Omental fat pad (tissue), 4 donors: Measurements from ENCODE around the gene UTP11. TPM values are rescaled to one million over a fixed set of nuclear protein-coding genes. Genes with fewer than 3 reads are reported as not detected.
A peak's percentile ranks its signal among the peaks of the same experiment; 100 is the strongest.
"Not testable (repeated sequence)": the region's sequence is repeated elsewhere in the genome, so short reads cannot be mapped to it uniquely, and the experiment has no call there.

ENCODE experiments used
- ATAC-seq: fragments of 150-250 bp; one replicate; pipeline ENCODE4 v1.9.1; 2016; ENCODE audit warnings: mild to moderate bottlenecking, moderate library complexity; ENCODE audit not compliant: low FRiP score
- DNase-seq: peaks from one replicate; pipeline ENCODE4 v3.0.0-alpha.2; 2019; ENCODE audit warnings: low spot score
- total RNA-seq, 4 donors: library from RNA; depleted of rRNA; stranded (reverse); fragments of >200 nt; gene quantifications; one replicate each; pipeline ENCODE4 v1.1.0, GENCODE V29; 2016
- TF ChIP-seq, protein P1 (sequence below), 3 donors: fragments of 450-650 bp; IDR thresholded peaks; one replicate each; pipeline ENCODE4 v1.5.1; 2016 to 2017; ENCODE audit warnings: antibody characterized with exemption in 3 of 3, mild to moderate bottlenecking in 3 of 3, moderate library complexity in 2 of 3

UTP11 gene
- total RNA-seq, 4 donors from 2014 or later = 25.1 to 55.2 (median 30.4) TPM

DNA sequence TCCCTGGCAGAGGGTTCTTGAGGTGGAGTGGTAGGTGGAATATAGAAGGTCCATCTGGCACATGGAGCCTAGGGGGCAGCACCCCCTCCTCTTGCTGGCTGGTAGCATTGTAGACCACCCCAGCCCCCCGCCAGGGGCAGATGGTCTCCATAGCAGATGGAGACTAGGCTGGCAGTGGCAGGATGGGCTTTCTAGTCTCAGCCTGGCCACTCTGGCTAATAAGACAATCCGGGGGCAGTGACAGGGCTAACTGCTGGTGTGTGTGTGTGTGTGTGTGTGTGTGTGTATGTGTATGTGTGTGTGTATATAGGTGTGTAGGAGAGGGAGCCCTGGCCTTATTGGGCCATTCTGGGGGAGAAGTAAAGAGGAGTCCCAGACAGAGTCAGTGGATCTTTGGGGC is 16.1 kb downstream of the UTP11 start:
- TF ChIP-seq, protein P1, sequence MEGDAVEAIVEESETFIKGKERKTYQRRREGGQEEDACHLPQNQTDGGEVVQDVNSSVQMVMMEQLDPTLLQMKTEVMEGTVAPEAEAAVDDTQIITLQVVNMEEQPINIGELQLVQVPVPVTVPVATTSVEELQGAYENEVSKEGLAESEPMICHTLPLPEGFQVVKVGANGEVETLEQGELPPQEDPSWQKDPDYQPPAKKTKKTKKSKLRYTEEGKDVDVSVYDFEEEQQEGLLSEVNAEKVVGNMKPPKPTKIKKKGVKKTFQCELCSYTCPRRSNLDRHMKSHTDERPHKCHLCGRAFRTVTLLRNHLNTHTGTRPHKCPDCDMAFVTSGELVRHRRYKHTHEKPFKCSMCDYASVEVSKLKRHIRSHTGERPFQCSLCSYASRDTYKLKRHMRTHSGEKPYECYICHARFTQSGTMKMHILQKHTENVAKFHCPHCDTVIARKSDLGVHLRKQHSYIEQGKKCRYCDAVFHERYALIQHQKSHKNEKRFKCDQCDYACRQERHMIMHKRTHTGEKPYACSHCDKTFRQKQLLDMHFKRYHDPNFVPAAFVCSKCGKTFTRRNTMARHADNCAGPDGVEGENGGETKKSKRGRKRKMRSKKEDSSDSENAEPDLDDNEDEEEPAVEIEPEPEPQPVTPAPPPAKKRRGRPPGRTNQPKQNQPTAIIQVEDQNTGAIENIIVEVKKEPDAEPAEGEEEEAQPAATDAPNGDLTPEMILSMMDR (IDR thresholded peaks at IDR 0.05) = no peak
- ATAC-seq (no peak), DNase-seq (no peak)

DNA sequence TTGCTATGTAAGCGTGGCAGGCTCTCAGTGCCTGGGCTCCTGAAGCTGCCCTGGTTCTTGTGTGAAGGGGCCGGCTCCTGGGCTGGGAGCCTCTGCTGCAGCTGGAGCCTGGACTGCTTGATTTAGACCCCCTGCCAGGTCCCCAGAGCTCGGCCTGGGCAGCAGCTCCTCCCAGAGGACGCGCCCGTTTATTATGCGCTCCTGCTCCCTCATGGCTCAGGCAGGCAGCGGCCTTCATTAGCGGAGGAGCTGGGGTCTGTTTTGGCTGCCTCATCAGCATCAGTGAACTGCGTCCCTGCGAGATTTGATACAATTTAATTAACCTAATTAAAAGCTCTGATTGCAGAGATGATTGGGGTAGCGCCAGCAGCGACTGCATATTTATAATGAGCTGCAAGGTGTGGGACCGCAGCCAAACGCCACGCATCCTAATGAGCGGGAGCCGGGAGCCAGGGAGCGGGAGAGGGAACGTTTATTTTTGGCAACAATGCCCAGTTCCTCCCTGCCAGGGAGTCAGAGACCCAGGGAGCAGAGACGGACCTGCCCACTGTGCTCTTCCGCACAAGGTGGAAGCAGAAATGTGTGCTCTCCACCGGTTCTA is 16.6 kb downstream of the UTP11 start:
- TF ChIP-seq, protein P1 (IDR thresholded peaks at IDR 0.05) = no peak
- no peak for ATAC-seq
- DNase-seq = no peak

DNA sequence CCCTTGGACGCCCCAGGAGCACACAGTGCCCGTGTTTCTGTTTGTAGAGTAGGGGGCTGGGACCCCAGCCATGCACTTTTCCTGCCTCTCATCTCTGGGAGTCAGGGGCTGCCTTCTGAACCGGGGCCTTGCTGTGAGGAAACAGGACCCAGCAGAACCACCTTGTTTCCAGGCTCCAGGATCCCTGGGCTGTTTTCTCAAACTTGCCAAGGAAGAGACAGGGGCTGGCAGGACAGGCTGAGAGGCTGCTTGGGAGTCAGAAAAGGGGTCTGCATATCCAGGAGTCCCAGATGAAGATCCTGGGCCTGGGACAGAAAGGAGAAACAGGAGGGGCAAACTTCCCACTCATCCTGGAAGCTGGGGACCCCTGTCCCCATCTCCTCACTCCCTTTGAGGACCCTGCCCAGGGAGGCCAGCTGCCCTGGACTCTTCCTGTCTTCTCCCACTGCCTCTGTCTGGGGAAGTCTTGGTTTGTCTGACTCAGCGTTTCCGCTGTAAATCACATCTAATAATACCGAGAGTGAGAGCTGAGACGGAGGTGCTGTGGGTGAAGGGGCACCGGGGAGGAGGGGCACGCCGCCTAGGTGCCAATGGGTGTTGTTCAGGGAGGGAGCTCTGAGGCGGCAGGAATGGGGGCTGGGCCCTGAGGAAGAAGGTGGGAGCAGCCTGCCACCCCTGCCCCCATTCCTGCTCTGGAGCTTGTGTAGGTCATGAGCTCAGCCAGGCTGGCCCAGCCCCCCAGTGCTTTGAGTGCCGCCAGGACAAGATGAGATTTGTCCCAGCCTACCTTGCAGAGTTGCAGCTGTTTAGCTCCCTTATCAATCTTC is 17.4 kb downstream of the UTP11 start:
- peak; percentile 49 for ATAC-seq
- DNase-seq = no peak
- TF ChIP-seq, protein P1 (IDR thresholded peaks at IDR 0.05) = no peak

DNA sequence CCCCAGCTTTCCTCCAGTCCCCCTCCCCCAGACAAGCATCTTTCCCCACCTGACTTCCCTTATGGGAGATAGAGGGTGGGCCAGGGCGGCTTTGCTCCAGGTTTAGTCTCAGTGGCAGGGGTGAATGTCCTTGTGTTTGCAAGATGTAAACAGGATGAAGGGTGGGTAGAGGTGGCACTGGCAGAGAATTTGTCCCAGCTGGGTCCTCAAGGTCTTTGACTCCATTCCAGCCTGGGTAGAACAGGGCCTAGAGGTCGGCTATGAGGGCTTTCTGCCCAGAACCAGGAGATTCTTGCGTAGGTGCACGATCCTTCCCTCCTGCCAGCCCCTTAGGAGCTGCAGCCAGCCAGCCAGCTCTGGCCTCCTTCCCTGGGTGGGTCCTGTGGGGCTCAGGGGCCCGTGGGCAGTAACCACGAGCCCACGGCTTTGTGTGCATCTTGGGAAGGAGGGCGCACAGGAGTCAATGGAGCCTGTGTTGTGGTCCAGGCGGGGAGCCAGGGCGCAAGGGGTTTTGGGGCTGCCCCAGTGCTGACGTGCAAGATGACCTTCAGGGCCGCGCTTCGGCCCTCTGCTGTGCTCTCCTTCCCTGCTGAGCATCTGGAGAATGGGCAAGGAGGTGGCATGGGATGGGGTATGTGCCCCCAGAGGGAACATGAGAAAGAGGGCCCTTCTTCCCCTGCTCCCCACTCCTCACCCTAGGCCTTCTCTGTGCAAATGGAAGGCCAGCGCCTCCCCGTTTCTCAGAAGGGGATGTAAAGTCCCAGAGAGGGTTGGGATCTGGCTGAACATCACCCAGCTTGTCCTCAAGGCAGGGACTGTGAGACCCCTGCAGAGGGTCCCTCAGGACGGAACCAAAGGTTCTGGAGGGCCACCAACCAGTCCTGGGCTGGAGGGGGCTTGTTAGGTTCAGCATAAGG is 18.3 kb downstream of the UTP11 start:
- no peak for DNase-seq
- ATAC-seq = no peak
- TF ChIP-seq, protein P1 (IDR thresholded peaks at IDR 0.05) = no peak

DNA sequence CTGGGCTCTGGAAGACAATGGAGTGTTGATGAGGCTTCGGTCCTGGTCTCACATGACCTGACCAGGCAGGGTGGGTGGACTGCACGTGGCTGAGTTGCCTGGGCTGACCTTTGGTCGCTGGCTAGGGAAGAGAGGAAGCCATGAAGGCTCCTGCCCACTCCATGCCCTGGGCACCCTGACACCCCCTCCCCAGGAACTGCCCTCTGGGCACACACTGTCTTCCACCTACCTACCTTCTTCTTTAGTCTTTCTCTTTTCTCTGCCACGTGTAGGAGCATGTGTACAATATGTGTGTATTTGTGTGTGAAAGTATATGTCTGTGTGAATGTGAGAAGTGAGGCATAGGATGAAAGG is 19.0 kb downstream of the UTP11 start:
- no peak for DNase-seq
- TF ChIP-seq, protein P1 (IDR thresholded peaks at IDR 0.05) = no peak
- no peak for ATAC-seq

DNA sequence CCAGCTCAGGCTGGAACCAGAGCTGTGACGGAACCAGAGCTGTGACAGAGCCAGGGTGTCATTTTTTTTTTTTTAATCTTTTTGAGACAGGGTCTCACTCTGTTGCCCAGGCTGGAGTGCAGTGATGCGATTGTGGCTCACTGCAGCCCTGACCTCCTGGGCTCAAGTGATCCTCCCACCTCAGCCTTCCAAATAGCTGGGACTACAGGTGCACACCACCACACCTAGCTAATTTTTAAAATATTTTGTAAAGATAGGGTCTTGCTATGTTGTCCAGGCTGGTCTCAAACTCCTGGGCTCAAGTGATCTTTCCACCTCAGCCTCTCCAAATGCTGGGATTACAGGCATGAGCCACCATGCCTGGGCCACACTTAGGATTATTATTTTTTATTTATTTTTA is 20.5 kb downstream of the UTP11 start:
- not testable (repeated sequence) for ATAC-seq, DNase-seq

DNA sequence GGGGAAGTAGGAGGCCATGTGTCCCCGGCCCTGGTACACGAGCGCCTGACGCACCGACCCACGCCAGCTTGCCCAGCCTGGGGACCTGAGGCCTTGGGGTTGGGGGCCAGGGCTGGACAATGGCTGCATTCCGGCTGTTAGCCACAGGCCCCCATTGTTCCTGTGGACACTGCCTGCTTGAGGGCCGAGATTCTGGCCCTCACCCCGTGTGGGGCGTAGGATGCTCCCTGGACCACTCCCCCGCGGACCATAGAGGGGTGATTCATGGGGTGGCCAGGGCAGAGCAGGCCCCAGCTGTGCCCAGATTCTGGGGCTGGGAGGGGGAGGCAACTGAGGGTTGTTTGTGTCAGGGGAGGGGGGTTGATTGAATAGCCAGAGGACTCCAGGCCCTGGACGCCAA is 22.3 kb downstream of the UTP11 start:
- ATAC-seq = no peak
- TF ChIP-seq, protein P1 (IDR thresholded peaks at IDR 0.05) = no peak
- no peak for DNase-seq
